Loucy (cell line): ENCODE results near the gene RFTN2.
"Not testable (repeated sequence)": the region's sequence is repeated elsewhere in the genome, so short reads cannot be mapped to it uniquely, and the experiment has no call there.

Experiments used
- H2AFZ ChIP-seq: fragments of 200-600 bp; sonication (generic); 2 replicates; pipeline ENCODE4 v1.6.0; 2016; ENCODE audit warnings: antibody characterized with exemption, mild to moderate bottlenecking, low read length, moderate library complexity
- H3F3A ChIP-seq: fragments of 200-600 bp; 2 replicates; pipeline ENCODE4 v1.6.0; 2016; ENCODE audit warnings: antibody characterized with exemption, low read depth, mild to moderate bottlenecking
- H3K27me3 ChIP-seq: fragments of 200-600 bp; sonication (generic); 2 replicates; pipeline ENCODE4 v1.6.1; 2014; ENCODE audit warnings: low read length, mild to moderate bottlenecking; ENCODE audit not compliant: insufficient read depth, poor library complexity, severe bottlenecking
- H3K36me3 ChIP-seq: fragments of 200-600 bp; sonication (generic); 2 replicates; pipeline ENCODE4 v1.6.1; 2016; ENCODE audit warnings: low read length; ENCODE audit not compliant: insufficient read depth
- H3K4me1 ChIP-seq: fragments of 200-600 bp; sonication (generic); 2 replicates; pipeline ENCODE4 v1.5.1; 2014; ENCODE audit warnings: low read length, mild to moderate bottlenecking; ENCODE audit not compliant: insufficient read depth, poor library complexity, severe bottlenecking
- H3K4me2 ChIP-seq: fragments of 200-600 bp; sonication (generic); 2 replicates; pipeline ENCODE4 v1.6.0; 2014; ENCODE audit warnings: antibody characterized with exemption, low read length, low read depth, mild to moderate bottlenecking; ENCODE audit not compliant: poor library complexity, severe bottlenecking
- H3K4me3 ChIP-seq: fragments of 200-600 bp; sonication (generic); 2 replicates; pipeline ENCODE4 v1.5.1; 2014; ENCODE audit warnings: low read length, mild to moderate bottlenecking, mixed read lengths; ENCODE audit not compliant: poor library complexity, severe bottlenecking
- H3K79me2 ChIP-seq: fragments of 200-600 bp; sonication (generic); 2 replicates; pipeline ENCODE4 v1.6.1; 2014; ENCODE audit warnings: low read length; ENCODE audit not compliant: insufficient read depth
- H3K9ac ChIP-seq: fragments of 200-600 bp; sonication (generic); 2 replicates; pipeline ENCODE4 v1.6.0; 2014; ENCODE audit warnings: mild to moderate bottlenecking, low read depth, low read length, moderate library complexity; ENCODE audit not compliant: poor library complexity, severe bottlenecking
- H3K9me2 ChIP-seq: fragments of 200-600 bp; sonication (generic); replicated peaks from 2 replicates; pipeline ENCODE4 v1.6.1; 2016; ENCODE audit warnings: low read depth, low read length, mixed read lengths
- H3K9me3 ChIP-seq: fragments of 200-600 bp; sonication (generic); 2 replicates; pipeline ENCODE4 v1.6.1; 2014; ENCODE audit warnings: mild to moderate bottlenecking, antibody characterized with exemption, low read length, low read depth; ENCODE audit not compliant: insufficient read depth
- H4K20me1 ChIP-seq: fragments of 200-600 bp; sonication (generic); 2 replicates; pipeline ENCODE4 v1.6.0; 2014; ENCODE audit warnings: antibody characterized with exemption, low read length, mild to moderate bottlenecking; ENCODE audit not compliant: insufficient read depth, poor library complexity, severe bottlenecking
- EZH2phosphoT487 ChIP-seq: fragments of 200-600 bp; IDR thresholded peaks from 2 replicates; pipeline ENCODE4 v1.6.1; 2018; ENCODE audit warnings: antibody characterized with exemption, mild to moderate bottlenecking, moderate library complexity, borderline replicate concordance
- TF ChIP-seq, protein P1 (sequence below): fragments of 200-600 bp; sonication (generic); conservative IDR thresholded peaks from 2 replicates; pipeline ENCODE4 v1.5.1; 2014; ENCODE audit warnings: mild to moderate bottlenecking, antibody characterized with exemption, low read length

The RFTN2 gene

GRCh38 chr2:197596766-197597165, 78.6 kb downstream of the RFTN2 start:
- no peak overlapping the region for H3K4me2 ChIP-seq
- H3K9ac ChIP-seq, result no peak overlapping the region

DNA sequence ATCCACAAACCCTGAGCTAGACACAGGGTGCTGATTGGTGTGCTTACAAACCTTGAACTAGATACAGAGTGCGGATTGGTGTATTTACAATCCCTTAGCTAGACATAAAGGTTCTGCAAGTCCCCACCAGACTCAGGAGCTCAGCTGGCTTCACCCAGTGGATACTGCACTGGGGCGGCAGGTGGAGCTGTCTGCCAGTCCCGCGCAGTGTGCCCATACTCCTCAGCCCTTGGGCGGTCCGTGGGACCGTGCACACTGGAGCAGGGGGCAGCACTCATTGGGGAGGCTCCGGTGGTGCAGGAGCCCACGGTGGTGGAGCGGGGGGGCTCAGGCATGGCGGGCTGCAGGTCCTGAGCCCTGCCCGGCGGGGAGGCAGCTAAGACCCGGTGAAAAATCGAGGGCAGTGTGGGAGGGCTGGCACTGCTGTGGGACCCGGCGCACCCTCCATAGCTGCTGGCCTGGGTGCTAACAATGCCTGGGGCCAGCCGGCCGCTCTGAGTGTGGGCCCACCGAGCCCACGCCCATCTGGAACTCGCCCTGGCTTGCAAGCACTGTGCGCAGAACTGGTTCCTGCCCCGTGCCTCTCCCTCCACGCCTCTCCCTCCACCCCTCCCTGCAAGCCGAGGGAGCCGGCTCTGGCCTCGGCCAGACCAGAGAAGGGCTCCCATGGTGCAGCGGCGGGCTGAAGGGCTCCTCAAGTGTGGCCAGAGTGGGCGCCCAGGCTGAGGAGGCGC, 83.9 kb downstream of the RFTN2 start:
- Histone ChIP-seq H3K79me2 (no peaks in the 10 kb centered on the region), H3K9me2 (no peaks in the 10 kb centered on the region)

More at GRCh38 chr2:197596766-197597165, 78.6 kb downstream of the RFTN2 start:
- Histone ChIP-seq H2AFZ (no peak overlapping the region), H4K20me1 (no peaks in the 10 kb centered on the region), H3K79me2 (no peaks in the 10 kb centered on the region), H3K9me2 (no peaks in the 10 kb centered on the region), H3F3A (no peaks in the 10 kb centered on the region), H3K36me3 (no peaks in the 10 kb centered on the region), H3K9me3 (no peaks in the 10 kb centered on the region), H3K4me1 (no peaks in the 10 kb centered on the region), H3K4me3 (no peak overlapping the region), H3K27me3 (no peaks in the 10 kb centered on the region)
- TF ChIP-seq EZH2phosphoT487, result no peak
- TF ChIP-seq, protein P1, sequence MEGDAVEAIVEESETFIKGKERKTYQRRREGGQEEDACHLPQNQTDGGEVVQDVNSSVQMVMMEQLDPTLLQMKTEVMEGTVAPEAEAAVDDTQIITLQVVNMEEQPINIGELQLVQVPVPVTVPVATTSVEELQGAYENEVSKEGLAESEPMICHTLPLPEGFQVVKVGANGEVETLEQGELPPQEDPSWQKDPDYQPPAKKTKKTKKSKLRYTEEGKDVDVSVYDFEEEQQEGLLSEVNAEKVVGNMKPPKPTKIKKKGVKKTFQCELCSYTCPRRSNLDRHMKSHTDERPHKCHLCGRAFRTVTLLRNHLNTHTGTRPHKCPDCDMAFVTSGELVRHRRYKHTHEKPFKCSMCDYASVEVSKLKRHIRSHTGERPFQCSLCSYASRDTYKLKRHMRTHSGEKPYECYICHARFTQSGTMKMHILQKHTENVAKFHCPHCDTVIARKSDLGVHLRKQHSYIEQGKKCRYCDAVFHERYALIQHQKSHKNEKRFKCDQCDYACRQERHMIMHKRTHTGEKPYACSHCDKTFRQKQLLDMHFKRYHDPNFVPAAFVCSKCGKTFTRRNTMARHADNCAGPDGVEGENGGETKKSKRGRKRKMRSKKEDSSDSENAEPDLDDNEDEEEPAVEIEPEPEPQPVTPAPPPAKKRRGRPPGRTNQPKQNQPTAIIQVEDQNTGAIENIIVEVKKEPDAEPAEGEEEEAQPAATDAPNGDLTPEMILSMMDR, result no peak

DNA sequence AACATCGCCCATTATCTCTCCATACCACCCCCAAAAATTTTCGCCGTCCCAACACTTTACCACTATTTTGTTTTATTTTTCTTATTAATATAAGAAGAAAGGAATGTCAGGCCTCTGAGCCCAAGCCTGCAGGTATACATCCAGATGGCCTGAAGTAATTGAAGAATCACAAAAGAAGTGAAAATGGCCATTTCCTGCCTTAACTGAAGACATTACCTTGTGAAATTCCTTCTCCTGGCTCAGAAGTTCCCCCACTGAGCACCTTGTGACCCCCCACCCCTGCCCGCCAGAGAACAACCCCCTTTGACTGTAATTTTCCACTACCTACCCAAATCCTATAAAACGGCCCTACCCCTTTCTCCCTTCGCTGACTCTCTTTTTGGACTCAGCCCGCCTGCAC, 88.1 kb downstream of the RFTN2 start:
- H4K20me1 ChIP-seq, H3K4me1 ChIP-seq, H3K27me3 ChIP-seq, H3K9me3 ChIP-seq, H3F3A ChIP-seq, H2AFZ ChIP-seq, H3K4me2 ChIP-seq, H3K9ac ChIP-seq, H3K9me2 ChIP-seq, H3K36me3 ChIP-seq, H3K4me3 ChIP-seq, H3K79me2 ChIP-seq: not testable (repeated sequence)

More for the DNA sequence above, 83.9 kb downstream of the RFTN2 start:
- no peaks in the 10 kb centered on the region for H3K36me3 ChIP-seq
- TF ChIP-seq EZH2phosphoT487, result no peak
- TF ChIP-seq, protein P1, result no peak
- no peaks in the 10 kb centered on the region for H4K20me1 ChIP-seq
- H3K4me2 ChIP-seq, result no peak overlapping the region
- no peaks in the 10 kb centered on the region for H3K9me3 ChIP-seq
- no peaks in the 10 kb centered on the region for H3K4me1 ChIP-seq
- H3K27me3 ChIP-seq, result no peaks in the 10 kb centered on the region
- H3F3A ChIP-seq, result no peaks in the 10 kb centered on the region
- no peak overlapping the region for H3K4me3 ChIP-seq
- no peak overlapping the region for H2AFZ ChIP-seq
- no peak overlapping the region for H3K9ac ChIP-seq

DNA sequence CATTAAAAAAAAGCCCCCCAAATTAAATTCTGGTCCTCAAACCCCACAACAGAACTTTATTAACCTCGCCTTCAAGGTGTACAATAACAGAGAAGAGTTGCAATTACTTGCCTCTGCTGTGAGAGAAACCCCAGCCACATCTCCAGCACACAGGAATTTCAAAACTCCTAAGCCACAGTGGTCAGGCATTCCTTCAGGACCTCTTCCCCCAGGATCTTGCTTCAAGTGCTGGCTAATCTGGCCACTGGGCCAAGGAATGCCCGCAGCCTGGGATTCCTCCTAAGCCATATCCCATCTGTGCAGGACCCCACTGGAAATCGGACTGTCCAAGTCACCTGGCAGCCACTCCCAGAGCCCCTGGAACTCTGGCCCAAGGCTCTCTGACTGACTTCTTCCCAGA, 95.2 kb downstream of the RFTN2 start:
- H2AFZ ChIP-seq, H3K36me3 ChIP-seq, H3K4me2 ChIP-seq, H4K20me1 ChIP-seq, H3K4me3 ChIP-seq, H3K9me2 ChIP-seq, H3F3A ChIP-seq, H3K9ac ChIP-seq, H3K79me2 ChIP-seq, H3K27me3 ChIP-seq, H3K4me1 ChIP-seq, H3K9me3 ChIP-seq: not testable (repeated sequence)

GRCh38 chr2:197578294-197578693, 97.1 kb downstream of the RFTN2 start:
- not testable (repeated sequence) for H3K4me2 ChIP-seq, H3K4me3 ChIP-seq, H4K20me1 ChIP-seq, H3K79me2 ChIP-seq, H3K9me2 ChIP-seq, H3K9ac ChIP-seq, H3F3A ChIP-seq, H3K9me3 ChIP-seq, H2AFZ ChIP-seq, H3K27me3 ChIP-seq, H3K4me1 ChIP-seq, H3K36me3 ChIP-seq
